Measurements from ENCODE around the gene SCTR. TPM values are rescaled to one million over a fixed set of nuclear protein-coding genes. Genes with fewer than 3 reads are reported as not detected.

Gene SCTR
- total and polyA plus RNA-seq, 10 donors: 0.39 to 0.54 (median 0.47) TPM; not detected in 6

- intact Hi-C loops (cut with DNase I; ENCODE audit: low total_unique reads): no loop called here
These were observed 122.2 kb downstream of the SCTR start for GRCh38 chr2:119402106-119402505.

GRCh38 chr2:119397196-119397595 is 127.1 kb downstream of the SCTR start:
- 77 to 94% (median 84%) methylated on average over 5 to 6 of the region's 6 CpGs for WGBS, 5 donors
- DNase-seq: no peak
- Histone ChIP-seq H3K9me3 (no peaks in the 10 kb centered on the region), H3K27me3 (replicated peaks in 1 of 7) (peaks cover 0 to 8% (median 0%) of the 10 kb centered on the region in 7 donors), H3K27ac (no peak overlapping the region), H3K4me3 (no peak overlapping the region), H3K4me1 (no peaks in the 10 kb centered on the region), H3K36me3 (no peaks in the 10 kb centered on the region)
- intact Hi-C loops (cut with DNase I; ENCODE audit: low total_unique reads): no loop called here
- no peak for TF ChIP-seq CTCF (IDR thresholded peaks at IDR 0.05 in 8 of 11, conservative IDR thresholded peaks at IDR 0.05 in 3 of 11)

More at GRCh38 chr2:119402106-119402505, 122.2 kb downstream of the SCTR start:
- Histone ChIP-seq H3K9me3 (no peaks in the 10 kb centered on the region), H3K27ac (no peak overlapping the region), H3K4me1 (no peaks in the 10 kb centered on the region), H3K36me3 (no peaks in the 10 kb centered on the region), H3K27me3 (replicated peaks in 1 of 7) (peaks cover 0 to 8% (median 0%) of the 10 kb centered on the region in 7 donors), H3K4me3 (no peak overlapping the region)
- 87 to 95% (median 92%) methylated on average over 5 of the region's 5 CpGs for WGBS, 5 donors
- TF ChIP-seq POLR2AphosphoS5 (IDR thresholded peaks at IDR 0.05) (no peak), POLR2A (IDR thresholded peaks at IDR 0.05) (no peak), CTCF (IDR thresholded peaks at IDR 0.05 in 8 of 11, conservative IDR thresholded peaks at IDR 0.05 in 3 of 11) (no peak)
- DNase-seq: no peak

- 70 to 81% (median 75%) methylated on average over 3 of the region's 3 CpGs for WGBS, 5 donors
- TF ChIP-seq CTCF (IDR thresholded peaks at IDR 0.05 in 8 of 11, conservative IDR thresholded peaks at IDR 0.05 in 3 of 11): no peak
- no peak for TF ChIP-seq POLR2A (IDR thresholded peaks at IDR 0.05)
- no peak for TF ChIP-seq POLR2AphosphoS5 (IDR thresholded peaks at IDR 0.05)
- Histone ChIP-seq H3K27ac (no peak overlapping the region), H3K4me3 (no peak overlapping the region), H3K4me1 (peaks cover 0 to 10% (median 0%) of the 10 kb centered on the region in 6 donors), H3K36me3 (no peaks in the 10 kb centered on the region), H3K27me3 (replicated peaks in 1 of 7) (peaks cover 0 to 5% (median 0%) of the 10 kb centered on the region in 7 donors), H3K9me3 (no peaks in the 10 kb centered on the region)
- intact Hi-C loops (cut with DNase I; ENCODE audit: low total_unique reads): no loop called here
- DNase-seq: no peak
These were observed 130.1 kb downstream of the SCTR start for GRCh38 chr2:119393971-119394748.

Other genes starting within 250 kb of the SCTR start
- 10 to 100 TPM in 1 of 7 donors, 1 to 10 TPM in 6; 4.8 to 12.0 (median 7.2) TPM for gene C2orf76, start 157.6 kb downstream of the SCTR start, total RNA-seq
- 10 to 100 TPM; 11.2 to 21.7 (median 18.6) TPM for gene C2orf76, start 157.6 kb downstream of the SCTR start, polyA plus RNA-seq
- gene DBI, start 157.5 kb downstream of the SCTR start, total RNA-seq: 10 to 100 TPM; 37.3 to 70.0 (median 49.9) TPM
- 100 to 1,000 TPM; 178 to 321 (median 286) TPM for gene DBI, start 157.5 kb downstream of the SCTR start, polyA plus RNA-seq
- 10 to 100 TPM; 24.1 to 53.2 (median 35.9) TPM for gene TMEM37, start 92.6 kb downstream of the SCTR start, total RNA-seq
- 10 to 100 TPM in 2 of 3 donors, 1 to 10 TPM in 1; 5.9 to 16.5 (median 12.4) TPM for gene TMEM37, start 92.6 kb downstream of the SCTR start, polyA plus RNA-seq
- 1 to 10 TPM in 2 of 7 donors, under 1 TPM in 3, not detected in 2; 0.46 to 1.5 (median 0.97) TPM for gene CFAP221, start 20.0 kb upstream of the SCTR start, total RNA-seq
- gene CFAP221, start 20.0 kb upstream of the SCTR start, polyA plus RNA-seq: under 1 TPM; 0.06 to 0.30 (median 0.14) TPM
- gene TMEM177, start 154.7 kb upstream of the SCTR start, total RNA-seq: 1 to 10 TPM; 6.6 to 9.5 (median 7.5) TPM
- 1 to 10 TPM; 3.7 to 8.2 (median 8.0) TPM for gene TMEM177, start 154.7 kb upstream of the SCTR start, polyA plus RNA-seq
- gene PTPN4, start 235.4 kb upstream of the SCTR start, total RNA-seq: 10 to 100 TPM; 32.4 to 50.9 (median 41.5) TPM
- 1 to 10 TPM; 2.4 to 5.6 (median 5.2) TPM for gene PTPN4, start 235.4 kb upstream of the SCTR start, polyA plus RNA-seq